DND-41 (cell line): Measurements from ENCODE around the gene NOS2.

Experiments used
- EZH2 ChIP-seq: IDR thresholded peaks from 3 replicates; pipeline ENCODE4 v1.6.1; 2012; ENCODE audit warnings: borderline replicate concordance, low read depth, mild to moderate bottlenecking, moderate library complexity, low read length, inconsistent platforms; ENCODE audit not compliant: severe bottlenecking
- TF ChIP-seq, protein P1 (sequence below): IDR thresholded peaks from 2 replicates; pipeline ENCODE4 v1.5.1; 2012; ENCODE audit warnings: borderline replicate concordance, low read length, moderate library complexity, mild to moderate bottlenecking; ENCODE audit not compliant: poor library complexity, severe bottlenecking; ENCODE audit errors: extremely low read depth

DNA sequence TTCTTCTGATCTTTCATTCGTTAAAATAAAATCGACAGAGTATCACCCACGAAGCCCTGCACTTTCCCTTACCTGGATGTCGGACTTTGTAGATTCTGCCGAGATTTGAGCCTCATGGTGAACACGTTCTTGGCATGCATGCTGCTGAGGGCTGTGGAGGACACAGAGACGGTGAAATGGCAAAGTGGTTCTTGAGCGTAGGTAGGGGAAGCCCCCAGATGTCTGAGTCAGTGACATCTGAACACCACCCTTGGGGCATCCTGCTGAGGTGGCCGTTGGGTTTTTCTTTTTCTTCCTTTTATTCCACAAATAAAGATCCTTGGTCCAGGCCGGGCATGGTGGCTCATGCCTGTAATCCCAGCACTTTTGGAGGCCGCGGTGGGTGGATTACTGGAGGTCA lies 33.9 kb downstream of the NOS2 start:
- TF ChIP-seq, protein P1, sequence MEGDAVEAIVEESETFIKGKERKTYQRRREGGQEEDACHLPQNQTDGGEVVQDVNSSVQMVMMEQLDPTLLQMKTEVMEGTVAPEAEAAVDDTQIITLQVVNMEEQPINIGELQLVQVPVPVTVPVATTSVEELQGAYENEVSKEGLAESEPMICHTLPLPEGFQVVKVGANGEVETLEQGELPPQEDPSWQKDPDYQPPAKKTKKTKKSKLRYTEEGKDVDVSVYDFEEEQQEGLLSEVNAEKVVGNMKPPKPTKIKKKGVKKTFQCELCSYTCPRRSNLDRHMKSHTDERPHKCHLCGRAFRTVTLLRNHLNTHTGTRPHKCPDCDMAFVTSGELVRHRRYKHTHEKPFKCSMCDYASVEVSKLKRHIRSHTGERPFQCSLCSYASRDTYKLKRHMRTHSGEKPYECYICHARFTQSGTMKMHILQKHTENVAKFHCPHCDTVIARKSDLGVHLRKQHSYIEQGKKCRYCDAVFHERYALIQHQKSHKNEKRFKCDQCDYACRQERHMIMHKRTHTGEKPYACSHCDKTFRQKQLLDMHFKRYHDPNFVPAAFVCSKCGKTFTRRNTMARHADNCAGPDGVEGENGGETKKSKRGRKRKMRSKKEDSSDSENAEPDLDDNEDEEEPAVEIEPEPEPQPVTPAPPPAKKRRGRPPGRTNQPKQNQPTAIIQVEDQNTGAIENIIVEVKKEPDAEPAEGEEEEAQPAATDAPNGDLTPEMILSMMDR, result no peak
- no peak for TF ChIP-seq EZH2
